ENCODE data around the gene WRAP73.

DNA sequence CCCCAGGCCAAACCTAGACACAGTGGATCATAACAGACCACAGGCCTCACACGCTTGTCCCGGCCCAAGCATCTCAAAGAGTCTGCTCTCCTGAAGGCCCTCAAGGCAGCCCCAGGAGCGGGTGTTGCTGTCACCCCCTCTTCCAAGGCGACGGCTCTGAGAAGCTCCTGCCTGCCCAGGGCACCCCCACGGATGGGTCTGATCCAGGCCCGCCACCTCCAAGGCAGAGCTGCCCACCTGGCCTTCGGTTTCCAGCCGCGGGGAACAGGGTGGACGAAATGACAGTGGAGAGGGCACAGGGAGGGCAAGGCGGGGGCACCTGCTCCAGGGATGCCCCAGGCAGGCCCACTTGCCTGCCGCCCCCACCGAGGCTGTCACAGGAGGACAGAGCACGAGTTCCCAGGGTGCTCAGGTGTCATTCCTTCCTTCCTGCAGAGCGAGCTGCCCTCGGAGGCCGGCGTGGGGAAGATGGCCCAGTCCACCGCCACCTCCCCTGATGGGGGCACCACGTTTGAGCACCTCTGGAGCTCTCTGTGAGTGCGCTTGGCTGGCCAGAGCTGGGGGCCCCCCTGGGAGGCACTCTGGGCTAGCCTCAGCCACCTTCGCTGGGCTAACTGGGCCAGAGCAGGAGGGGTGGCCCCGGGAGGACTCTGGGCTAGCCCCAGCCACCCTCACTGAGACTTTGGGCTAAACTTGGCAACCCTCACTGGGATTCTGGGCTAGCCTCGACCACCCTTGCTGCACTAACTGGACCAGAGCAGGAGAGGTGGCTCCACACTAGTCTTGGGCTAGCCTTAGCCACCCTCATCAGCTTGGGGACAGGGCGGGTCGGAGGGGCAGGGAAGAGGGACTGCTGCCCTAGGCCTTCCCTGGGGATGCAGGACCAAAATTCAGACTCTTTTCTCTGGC is 32.2 kb upstream of the WRAP73 start:
- TF ChIP-seq POLR2AphosphoS5 (IDR thresholded peaks at IDR 0.05; ENCODE audit: control insufficient read depth, insufficient read depth, low read depth, low read length) (no peak), BRCA1 (IDR thresholded peaks at IDR 0.05) (no peak), BRCA1 (CRISPR knock-in tag; IDR thresholded peaks at IDR 0.05) (no peak), ZFP36 (IDR thresholded peaks at IDR 0.05; ENCODE audit: low read depth, low read length, partially characterized antibody) (no peak)
- TF ChIP-seq, protein P1, sequence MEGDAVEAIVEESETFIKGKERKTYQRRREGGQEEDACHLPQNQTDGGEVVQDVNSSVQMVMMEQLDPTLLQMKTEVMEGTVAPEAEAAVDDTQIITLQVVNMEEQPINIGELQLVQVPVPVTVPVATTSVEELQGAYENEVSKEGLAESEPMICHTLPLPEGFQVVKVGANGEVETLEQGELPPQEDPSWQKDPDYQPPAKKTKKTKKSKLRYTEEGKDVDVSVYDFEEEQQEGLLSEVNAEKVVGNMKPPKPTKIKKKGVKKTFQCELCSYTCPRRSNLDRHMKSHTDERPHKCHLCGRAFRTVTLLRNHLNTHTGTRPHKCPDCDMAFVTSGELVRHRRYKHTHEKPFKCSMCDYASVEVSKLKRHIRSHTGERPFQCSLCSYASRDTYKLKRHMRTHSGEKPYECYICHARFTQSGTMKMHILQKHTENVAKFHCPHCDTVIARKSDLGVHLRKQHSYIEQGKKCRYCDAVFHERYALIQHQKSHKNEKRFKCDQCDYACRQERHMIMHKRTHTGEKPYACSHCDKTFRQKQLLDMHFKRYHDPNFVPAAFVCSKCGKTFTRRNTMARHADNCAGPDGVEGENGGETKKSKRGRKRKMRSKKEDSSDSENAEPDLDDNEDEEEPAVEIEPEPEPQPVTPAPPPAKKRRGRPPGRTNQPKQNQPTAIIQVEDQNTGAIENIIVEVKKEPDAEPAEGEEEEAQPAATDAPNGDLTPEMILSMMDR (IDR thresholded peaks at IDR 0.05 in 2 of 3, conservative IDR thresholded peaks at IDR 0.05 in 1 of 3; ENCODE audit: insufficient read depth in 2 of 3, low read depth in 1 of 3, low read length in 3 of 3), result no peak
